WTC11 (cell line): Measurements from ENCODE around the gene NUP98. TPM values are rescaled to one million over a fixed set of nuclear protein-coding genes. Genes with fewer than 3 reads are reported as not detected.

Experiments used
- ATAC-seq: fragments of 200-7000 bp; cut with Tn5 transposase; 2 replicates; pipeline ENCODE4 v1.10.0; 2021; ENCODE audit warnings: mild to moderate bottlenecking, moderate library complexity
- CTCF ChIA-PET: fragments of 300-600 bp; sonication (Branson Sonifier 250); formaldehyde crosslinking; loops from one replicate; lab custom pipeline; 2021; ENCODE audit warnings: antibody characterized with exemption; lab: Charles Lee
- POLR2A ChIA-PET: fragments of 350-600 bp; sonication (Branson Sonifier 250); formaldehyde crosslinking; loops from one replicate; lab custom pipeline; 2021; ENCODE audit warnings: antibody characterized with exemption; lab: Charles Lee
- DNase-seq: peaks from one replicate; pipeline ENCODE4 v3.0.0; 2021; ENCODE audit warnings: low spot score
- H3K27ac Mint-ChIP-seq: 2 replicates; pipeline ENCODE4 v1.8.0; 2021; ENCODE audit warnings: mixed read lengths
- H3K27me3 Mint-ChIP-seq: 2 replicates; pipeline ENCODE4 v1.8.0; 2021; ENCODE audit warnings: low read depth, mild to moderate bottlenecking, moderate library complexity, mixed read lengths
- H3K36me3 Mint-ChIP-seq: 2 replicates; pipeline ENCODE4 v1.8.0; 2021; ENCODE audit warnings: mixed read lengths
- H3K4me1 Mint-ChIP-seq: 2 replicates; pipeline ENCODE4 v1.8.0; 2022; ENCODE audit warnings: mixed read lengths
- H3K4me3 Mint-ChIP-seq: 2 replicates; pipeline ENCODE4 v1.8.0; 2021; ENCODE audit warnings: mild to moderate bottlenecking, moderate library complexity, mixed read lengths
- H3K9me3 Mint-ChIP-seq: 2 replicates; pipeline ENCODE4 v1.8.0; 2021; ENCODE audit warnings: mixed read lengths
- CREB1 ChIP-seq: sonication (generic); formaldehyde crosslinking; IDR thresholded peaks from 2 replicates; pipeline ENCODE4 v1.8.0; 2023; ENCODE audit warnings: mild to moderate bottlenecking, missing genetic modification reagents
- EMX1 ChIP-seq: fragments of 250-450 bp; sonication (Bioruptor Pico); IDR thresholded peaks from 2 replicates; pipeline ENCODE4 v1.8.0; 2021; ENCODE audit warnings: mild to moderate bottlenecking
- FOXK1 ChIP-seq: sonication (generic); formaldehyde crosslinking; IDR thresholded peaks from 2 replicates; pipeline ENCODE4 v1.8.0; 2022; ENCODE audit warnings: mild to moderate bottlenecking, moderate library complexity, missing genetic modification reagents
- FOXP1 ChIP-seq: sonication (generic); formaldehyde crosslinking; IDR thresholded peaks from 2 replicates; pipeline ENCODE4 v1.8.0; 2022; ENCODE audit warnings: missing genetic modification reagents, mild to moderate bottlenecking, moderate library complexity, borderline replicate concordance
- GABPB1 ChIP-seq: sonication (generic); formaldehyde crosslinking; IDR thresholded peaks from 2 replicates; pipeline ENCODE4 v1.8.1; 2023; ENCODE audit warnings: mild to moderate bottlenecking, missing genetic modification reagents
- GRHL2 ChIP-seq: fragments of 250-450 bp; sonication (Bioruptor Pico); IDR thresholded peaks from 2 replicates; pipeline ENCODE4 v1.8.0; 2022; ENCODE audit warnings: mild to moderate bottlenecking, moderate library complexity; ENCODE audit not compliant: insufficient replicate concordance, severe bottlenecking
- HMGA2 ChIP-seq: fragments of 250-450 bp; sonication (Bioruptor Pico); IDR thresholded peaks from 2 replicates; pipeline ENCODE4 v1.4.0; 2021; ENCODE audit warnings: mild to moderate bottlenecking, moderate library complexity
- JUN ChIP-seq: sonication (generic); formaldehyde crosslinking; IDR thresholded peaks from 2 replicates; pipeline ENCODE4 v1.8.0; 2023; ENCODE audit warnings: mild to moderate bottlenecking, missing genetic modification reagents
- MYBL2 ChIP-seq: sonication (generic); formaldehyde crosslinking; IDR thresholded peaks from 2 replicates; pipeline ENCODE4 v1.8.1; 2023; ENCODE audit warnings: mild to moderate bottlenecking, moderate library complexity, missing genetic modification reagents
- OVOL2 ChIP-seq: fragments of 250-450 bp; sonication (Bioruptor Pico); IDR thresholded peaks from 2 replicates; pipeline ENCODE4 v1.9.0; 2021; ENCODE audit warnings: mild to moderate bottlenecking, borderline replicate concordance
- PRRX2 ChIP-seq: fragments of 250-450 bp; sonication (Bioruptor Pico); IDR thresholded peaks from 2 replicates; pipeline ENCODE4 v1.8.0; 2021; ENCODE audit warnings: mild to moderate bottlenecking
- SMAD3 ChIP-seq: sonication (generic); formaldehyde crosslinking; IDR thresholded peaks from 2 replicates; pipeline ENCODE4 v1.8.0; 2022; ENCODE audit warnings: missing genetic modification reagents, mild to moderate bottlenecking, borderline replicate concordance
- SMAD4 ChIP-seq: sonication (generic); formaldehyde crosslinking; IDR thresholded peaks from 2 replicates; pipeline ENCODE4 v1.8.0; 2022; ENCODE audit warnings: mild to moderate bottlenecking, missing genetic modification reagents
- TEAD4 ChIP-seq: sonication (generic); formaldehyde crosslinking; IDR thresholded peaks from 2 replicates; pipeline ENCODE4 v1.8.0; 2022; ENCODE audit warnings: mild to moderate bottlenecking, missing genetic modification reagents
- ZBTB21 ChIP-seq: sonication (generic); formaldehyde crosslinking; IDR thresholded peaks from 2 replicates; pipeline ENCODE4 v1.8.1; 2023; ENCODE audit warnings: mild to moderate bottlenecking, missing genetic modification reagents, borderline replicate concordance
- ZNF263 ChIP-seq: sonication (generic); formaldehyde crosslinking; IDR thresholded peaks from 2 replicates; pipeline ENCODE4 v1.8.1; 2022; ENCODE audit warnings: low read depth, mild to moderate bottlenecking, moderate library complexity, missing genetic modification reagents
- ZNF671 ChIP-seq: fragments of 250-450 bp; sonication (Bioruptor Pico); IDR thresholded peaks from 2 replicates; pipeline ENCODE4 v1.8.0; 2021; ENCODE audit warnings: mild to moderate bottlenecking
- total RNA-seq: library from RNA; stranded (reverse); gene quantifications from 3 replicates; pipeline ENCODE4 v1.2.3, GENCODE V29; 2021
- TF ChIP-seq, protein P1 (sequence below): sonication (generic); formaldehyde crosslinking; IDR thresholded peaks from 2 replicates; pipeline ENCODE4 v1.8.0; 2022; ENCODE audit warnings: missing genetic modification reagents
- TF ChIP-seq, protein P2 (sequence below): sonication (generic); formaldehyde crosslinking; IDR thresholded peaks from 2 replicates; pipeline ENCODE4 v1.8.0; 2022; ENCODE audit warnings: mild to moderate bottlenecking, missing genetic modification reagents
- TF ChIP-seq, protein P3 (sequence below): fragments of 250-450 bp; sonication (Bioruptor Pico); IDR thresholded peaks from 2 replicates; pipeline ENCODE4 v1.9.0; 2021; ENCODE audit warnings: mild to moderate bottlenecking
- TF ChIP-seq, protein P4 (sequence below): sonication (generic); formaldehyde crosslinking; IDR thresholded peaks from 2 replicates; pipeline ENCODE4 v1.8.1; 2022; ENCODE audit warnings: low read depth, missing genetic modification reagents, borderline replicate concordance
- TF ChIP-seq, protein P5 (sequence below): sonication (generic); formaldehyde crosslinking; IDR thresholded peaks from 2 replicates; pipeline ENCODE4 v1.8.0; 2022; ENCODE audit warnings: mild to moderate bottlenecking, missing genetic modification reagents

Gene NUP98
- total RNA-seq, 1 experiment from 2014 or later = 81.4 TPM

DNA sequence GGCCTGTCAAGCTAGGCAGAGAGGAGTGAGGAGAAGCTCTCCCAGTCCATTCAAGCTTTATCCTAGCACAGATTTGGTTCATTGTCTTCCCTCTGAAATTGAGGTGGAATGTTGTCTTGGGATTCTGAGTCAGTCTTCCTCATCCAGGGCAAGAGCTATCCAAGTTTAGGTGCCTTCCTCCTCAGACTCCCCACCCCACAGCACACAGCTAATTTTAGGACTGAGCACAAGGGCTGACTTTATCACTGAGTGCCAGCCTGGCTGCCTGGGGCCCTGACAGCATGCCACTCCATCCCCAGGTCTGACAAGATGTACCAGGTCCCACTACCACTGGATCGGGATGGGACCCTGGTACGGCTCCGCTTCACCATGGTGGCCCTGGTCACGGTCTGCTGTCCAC, 13.6 kb upstream of the NUP98 start (continued):
- TF ChIP-seq OVOL2 (CRISPR knock-in tag) = no peak
- TF ChIP-seq, protein P1, sequence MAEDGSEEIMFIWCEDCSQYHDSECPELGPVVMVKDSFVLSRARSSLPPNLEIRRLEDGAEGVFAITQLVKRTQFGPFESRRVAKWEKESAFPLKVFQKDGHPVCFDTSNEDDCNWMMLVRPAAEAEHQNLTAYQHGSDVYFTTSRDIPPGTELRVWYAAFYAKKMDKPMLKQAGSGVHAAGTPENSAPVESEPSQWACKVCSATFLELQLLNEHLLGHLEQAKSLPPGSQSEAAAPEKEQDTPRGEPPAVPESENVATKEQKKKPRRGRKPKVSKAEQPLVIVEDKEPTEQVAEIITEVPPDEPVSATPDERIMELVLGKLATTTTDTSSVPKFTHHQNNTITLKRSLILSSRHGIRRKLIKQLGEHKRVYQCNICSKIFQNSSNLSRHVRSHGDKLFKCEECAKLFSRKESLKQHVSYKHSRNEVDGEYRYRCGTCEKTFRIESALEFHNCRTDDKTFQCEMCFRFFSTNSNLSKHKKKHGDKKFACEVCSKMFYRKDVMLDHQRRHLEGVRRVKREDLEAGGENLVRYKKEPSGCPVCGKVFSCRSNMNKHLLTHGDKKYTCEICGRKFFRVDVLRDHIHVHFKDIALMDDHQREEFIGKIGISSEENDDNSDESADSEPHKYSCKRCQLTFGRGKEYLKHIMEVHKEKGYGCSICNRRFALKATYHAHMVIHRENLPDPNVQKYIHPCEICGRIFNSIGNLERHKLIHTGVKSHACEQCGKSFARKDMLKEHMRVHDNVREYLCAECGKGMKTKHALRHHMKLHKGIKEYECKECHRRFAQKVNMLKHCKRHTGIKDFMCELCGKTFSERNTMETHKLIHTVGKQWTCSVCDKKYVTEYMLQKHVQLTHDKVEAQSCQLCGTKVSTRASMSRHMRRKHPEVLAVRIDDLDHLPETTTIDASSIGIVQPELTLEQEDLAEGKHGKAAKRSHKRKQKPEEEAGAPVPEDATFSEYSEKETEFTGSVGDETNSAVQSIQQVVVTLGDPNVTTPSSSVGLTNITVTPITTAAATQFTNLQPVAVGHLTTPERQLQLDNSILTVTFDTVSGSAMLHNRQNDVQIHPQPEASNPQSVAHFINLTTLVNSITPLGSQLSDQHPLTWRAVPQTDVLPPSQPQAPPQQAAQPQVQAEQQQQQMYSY (CRISPR knock-in tag) = no peak

- ChIA-PET POLR2A (interaction anchor here (0.9 kb wide), 1 partner anchor 15 kb away, joined by 4 read pairs; no protein-coding TSS in a partner anchor), CTCF (interaction anchor here (1.1 to 3.7 kb wide), 5 partner anchors 15 to 262 kb away, joined by 3 to 31 read pairs (median 4); partner anchors contain the start of genes RHOG and STIM1)
- no peak for ATAC-seq
- Mint-ChIP-seq H3K4me1 (peaks cover 11% of the 10 kb centered on the region), H3K27ac (no peak overlapping the region), H3K4me3 (no peak overlapping the region), H3K9me3 (no peaks in the 10 kb centered on the region), H3K36me3 (no peaks in the 10 kb centered on the region), H3K27me3 (no peaks in the 10 kb centered on the region; the same call in 1 of the 2 replicates)
- TF ChIP-seq MYBL2 (CRISPR knock-in tag) (no peak), GABPB1 (CRISPR knock-in tag) (no peak), GRHL2 (no peak), ZBTB21 (CRISPR knock-in tag) (no peak), HMGA2 (no peak), CREB1 (CRISPR knock-in tag) (no peak), ZNF263 (CRISPR knock-in tag) (no peak), SMAD4 (CRISPR knock-in tag) (no peak), JUN (CRISPR knock-in tag) (no peak), FOXK1 (no peak), FOXP1 (CRISPR knock-in tag) (no peak), ZNF671 (CRISPR knock-in tag) (no peak), EMX1 (CRISPR knock-in tag) (no peak), PRRX2 (CRISPR knock-in tag) (no peak), TEAD4 (CRISPR knock-in tag) (no peak), SMAD3 (CRISPR knock-in tag) (no peak)
- TF ChIP-seq, protein P2, sequence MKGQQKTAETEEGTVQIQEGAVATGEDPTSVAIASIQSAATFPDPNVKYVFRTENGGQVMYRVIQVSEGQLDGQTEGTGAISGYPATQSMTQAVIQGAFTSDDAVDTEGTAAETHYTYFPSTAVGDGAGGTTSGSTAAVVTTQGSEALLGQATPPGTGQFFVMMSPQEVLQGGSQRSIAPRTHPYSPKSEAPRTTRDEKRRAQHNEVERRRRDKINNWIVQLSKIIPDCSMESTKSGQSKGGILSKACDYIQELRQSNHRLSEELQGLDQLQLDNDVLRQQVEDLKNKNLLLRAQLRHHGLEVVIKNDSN (CRISPR knock-in tag) = no peak
- TF ChIP-seq, protein P3, sequence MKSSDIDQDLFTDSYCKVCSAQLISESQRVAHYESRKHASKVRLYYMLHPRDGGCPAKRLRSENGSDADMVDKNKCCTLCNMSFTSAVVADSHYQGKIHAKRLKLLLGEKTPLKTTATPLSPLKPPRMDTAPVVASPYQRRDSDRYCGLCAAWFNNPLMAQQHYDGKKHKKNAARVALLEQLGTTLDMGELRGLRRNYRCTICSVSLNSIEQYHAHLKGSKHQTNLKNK (CRISPR knock-in tag) = no peak
- TF ChIP-seq, protein P4, sequence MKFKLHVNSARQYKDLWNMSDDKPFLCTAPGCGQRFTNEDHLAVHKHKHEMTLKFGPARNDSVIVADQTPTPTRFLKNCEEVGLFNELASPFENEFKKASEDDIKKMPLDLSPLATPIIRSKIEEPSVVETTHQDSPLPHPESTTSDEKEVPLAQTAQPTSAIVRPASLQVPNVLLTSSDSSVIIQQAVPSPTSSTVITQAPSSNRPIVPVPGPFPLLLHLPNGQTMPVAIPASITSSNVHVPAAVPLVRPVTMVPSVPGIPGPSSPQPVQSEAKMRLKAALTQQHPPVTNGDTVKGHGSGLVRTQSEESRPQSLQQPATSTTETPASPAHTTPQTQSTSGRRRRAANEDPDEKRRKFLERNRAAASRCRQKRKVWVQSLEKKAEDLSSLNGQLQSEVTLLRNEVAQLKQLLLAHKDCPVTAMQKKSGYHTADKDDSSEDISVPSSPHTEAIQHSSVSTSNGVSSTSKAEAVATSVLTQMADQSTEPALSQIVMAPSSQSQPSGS (CRISPR knock-in tag) = no peak
- TF ChIP-seq, protein P5, sequence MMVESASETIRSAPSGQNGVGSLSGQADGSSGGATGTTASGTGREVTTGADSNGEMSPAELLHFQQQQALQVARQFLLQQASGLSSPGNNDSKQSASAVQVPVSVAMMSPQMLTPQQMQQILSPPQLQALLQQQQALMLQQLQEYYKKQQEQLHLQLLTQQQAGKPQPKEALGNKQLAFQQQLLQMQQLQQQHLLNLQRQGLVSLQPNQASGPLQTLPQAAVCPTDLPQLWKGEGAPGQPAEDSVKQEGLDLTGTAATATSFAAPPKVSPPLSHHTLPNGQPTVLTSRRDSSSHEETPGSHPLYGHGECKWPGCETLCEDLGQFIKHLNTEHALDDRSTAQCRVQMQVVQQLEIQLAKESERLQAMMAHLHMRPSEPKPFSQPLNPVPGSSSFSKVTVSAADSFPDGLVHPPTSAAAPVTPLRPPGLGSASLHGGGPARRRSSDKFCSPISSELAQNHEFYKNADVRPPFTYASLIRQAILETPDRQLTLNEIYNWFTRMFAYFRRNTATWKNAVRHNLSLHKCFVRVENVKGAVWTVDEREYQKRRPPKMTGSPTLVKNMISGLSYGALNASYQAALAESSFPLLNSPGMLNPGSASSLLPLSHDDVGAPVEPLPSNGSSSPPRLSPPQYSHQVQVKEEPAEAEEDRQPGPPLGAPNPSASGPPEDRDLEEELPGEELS = no peak
- DNase-seq = no peak
These were observed 13.1 kb upstream of the NUP98 start for GRCh38 chr11:3810446-3810845.
